ENCODE data around the gene PALB2.

DNA sequence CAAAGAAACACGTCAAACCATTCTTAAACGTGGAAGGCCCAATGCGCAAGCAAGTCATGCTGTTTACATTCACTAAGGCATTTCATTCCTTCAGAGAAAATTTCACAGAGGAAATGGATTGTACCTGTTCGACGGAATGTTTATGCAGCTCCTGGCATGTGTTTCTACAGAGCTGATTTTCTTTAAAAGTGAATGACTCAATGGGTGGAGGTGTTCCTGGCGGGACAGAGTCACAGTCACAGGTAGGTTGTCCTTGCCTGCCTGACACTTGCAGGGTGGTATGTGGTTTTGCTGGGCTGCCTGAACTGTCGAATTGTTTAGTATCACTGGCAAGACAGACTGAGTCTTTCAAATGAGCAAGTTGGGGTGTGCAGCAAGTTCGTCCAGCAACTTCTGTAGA is 11.6 kb downstream of the PALB2 start:
- no peak for TF ChIP-seq POLR2A (IDR thresholded peaks at IDR 0.05)
- TF ChIP-seq, protein P1, sequence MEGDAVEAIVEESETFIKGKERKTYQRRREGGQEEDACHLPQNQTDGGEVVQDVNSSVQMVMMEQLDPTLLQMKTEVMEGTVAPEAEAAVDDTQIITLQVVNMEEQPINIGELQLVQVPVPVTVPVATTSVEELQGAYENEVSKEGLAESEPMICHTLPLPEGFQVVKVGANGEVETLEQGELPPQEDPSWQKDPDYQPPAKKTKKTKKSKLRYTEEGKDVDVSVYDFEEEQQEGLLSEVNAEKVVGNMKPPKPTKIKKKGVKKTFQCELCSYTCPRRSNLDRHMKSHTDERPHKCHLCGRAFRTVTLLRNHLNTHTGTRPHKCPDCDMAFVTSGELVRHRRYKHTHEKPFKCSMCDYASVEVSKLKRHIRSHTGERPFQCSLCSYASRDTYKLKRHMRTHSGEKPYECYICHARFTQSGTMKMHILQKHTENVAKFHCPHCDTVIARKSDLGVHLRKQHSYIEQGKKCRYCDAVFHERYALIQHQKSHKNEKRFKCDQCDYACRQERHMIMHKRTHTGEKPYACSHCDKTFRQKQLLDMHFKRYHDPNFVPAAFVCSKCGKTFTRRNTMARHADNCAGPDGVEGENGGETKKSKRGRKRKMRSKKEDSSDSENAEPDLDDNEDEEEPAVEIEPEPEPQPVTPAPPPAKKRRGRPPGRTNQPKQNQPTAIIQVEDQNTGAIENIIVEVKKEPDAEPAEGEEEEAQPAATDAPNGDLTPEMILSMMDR (IDR thresholded peaks at IDR 0.05 in 4 of 5, conservative IDR thresholded peaks at IDR 0.05 in 1 of 5) = no peak
